GM19324 (cell line): ENCODE data around the gene NIP7.

Source experiments
- ATAC-seq: cut with Tn5 transposase; IDR thresholded peaks from one replicate; pipeline ENCODE4 v1.9.1; 2021; ENCODE audit warnings: mild to moderate bottlenecking, moderate library complexity; ENCODE audit not compliant: unreplicated experiment, low FRiP score

The NIP7 gene

GRCh38 chr16:69381231-69381630 is 41.7 kb downstream of the NIP7 start:
- ATAC-seq, result no peak

- no peak for ATAC-seq
These were observed 42.8 kb downstream of the NIP7 start for GRCh38 chr16:69382421-69382820.

- ATAC-seq, result no peak
These were observed 45.4 kb downstream of the NIP7 start for GRCh38 chr16:69384974-69385373.

- no peak for ATAC-seq
These were observed 47.0 kb downstream of the NIP7 start for GRCh38 chr16:69386596-69386995.
